PFSK-1 (cell line): ENCODE data around the gene FBXO42.

Experiments used
- FOXP2 ChIP-seq: optimal IDR thresholded peaks from 2 replicates; pipeline ENCODE3; 2011; ENCODE audit warnings: borderline replicate concordance, control low read depth, inconsistent platforms; ENCODE audit not compliant: insufficient read depth; ENCODE audit errors: extremely low read length, extremely low read depth
- POLR2AphosphoS5 ChIP-seq: IDR thresholded peaks from 2 replicates; pipeline ENCODE4 v1.6.1; 2012; ENCODE audit warnings: low read depth, mild to moderate bottlenecking, control low read depth, low read length, moderate library complexity
- SIN3A ChIP-seq: IDR thresholded peaks from 2 replicates; pipeline ENCODE4 v1.6.1; 2012; ENCODE audit warnings: mild to moderate bottlenecking, low read length, moderate library complexity, borderline replicate concordance; ENCODE audit not compliant: insufficient read depth
- TAF1 ChIP-seq: IDR thresholded peaks from 2 replicates; pipeline ENCODE4 v1.6.1; 2012; ENCODE audit warnings: low read length, control low read depth, borderline replicate concordance; ENCODE audit not compliant: insufficient read depth
- TF ChIP-seq, protein P1 (sequence below), 2 experiments: IDR thresholded peaks; 2 replicates each; pipeline versions ENCODE4 v1.6.1 to v1.8.0; 2011 to 2012; ENCODE audit warnings: low read depth in 2 of 2, low read length in 2 of 2, control low read depth in 1 of 2, inconsistent platforms in 1 of 2, mild to moderate bottlenecking in 1 of 2, moderate library complexity in 1 of 2; ENCODE audit not compliant: insufficient read depth in 1 of 2

Gene FBXO42

DNA sequence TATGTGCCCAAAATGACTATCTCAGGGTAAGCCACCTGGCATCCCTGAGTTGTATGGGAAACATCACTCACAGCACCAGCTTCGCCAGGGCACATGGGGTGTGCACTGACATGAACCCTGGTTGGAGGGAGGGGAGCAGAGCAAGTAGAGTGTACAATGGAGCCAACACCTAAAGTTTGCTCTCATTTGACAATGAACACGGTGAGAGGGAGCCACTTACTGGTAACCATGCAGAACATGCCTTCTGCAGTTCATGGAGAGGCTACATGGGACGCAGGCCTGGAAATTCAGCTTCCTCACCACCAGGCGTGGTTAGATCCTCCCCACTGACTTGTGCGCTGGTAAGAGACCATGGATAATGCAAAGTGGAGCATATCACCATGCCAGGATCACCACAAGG lies 105.3 kb downstream of the FBXO42 start:
- TF ChIP-seq, protein P1, sequence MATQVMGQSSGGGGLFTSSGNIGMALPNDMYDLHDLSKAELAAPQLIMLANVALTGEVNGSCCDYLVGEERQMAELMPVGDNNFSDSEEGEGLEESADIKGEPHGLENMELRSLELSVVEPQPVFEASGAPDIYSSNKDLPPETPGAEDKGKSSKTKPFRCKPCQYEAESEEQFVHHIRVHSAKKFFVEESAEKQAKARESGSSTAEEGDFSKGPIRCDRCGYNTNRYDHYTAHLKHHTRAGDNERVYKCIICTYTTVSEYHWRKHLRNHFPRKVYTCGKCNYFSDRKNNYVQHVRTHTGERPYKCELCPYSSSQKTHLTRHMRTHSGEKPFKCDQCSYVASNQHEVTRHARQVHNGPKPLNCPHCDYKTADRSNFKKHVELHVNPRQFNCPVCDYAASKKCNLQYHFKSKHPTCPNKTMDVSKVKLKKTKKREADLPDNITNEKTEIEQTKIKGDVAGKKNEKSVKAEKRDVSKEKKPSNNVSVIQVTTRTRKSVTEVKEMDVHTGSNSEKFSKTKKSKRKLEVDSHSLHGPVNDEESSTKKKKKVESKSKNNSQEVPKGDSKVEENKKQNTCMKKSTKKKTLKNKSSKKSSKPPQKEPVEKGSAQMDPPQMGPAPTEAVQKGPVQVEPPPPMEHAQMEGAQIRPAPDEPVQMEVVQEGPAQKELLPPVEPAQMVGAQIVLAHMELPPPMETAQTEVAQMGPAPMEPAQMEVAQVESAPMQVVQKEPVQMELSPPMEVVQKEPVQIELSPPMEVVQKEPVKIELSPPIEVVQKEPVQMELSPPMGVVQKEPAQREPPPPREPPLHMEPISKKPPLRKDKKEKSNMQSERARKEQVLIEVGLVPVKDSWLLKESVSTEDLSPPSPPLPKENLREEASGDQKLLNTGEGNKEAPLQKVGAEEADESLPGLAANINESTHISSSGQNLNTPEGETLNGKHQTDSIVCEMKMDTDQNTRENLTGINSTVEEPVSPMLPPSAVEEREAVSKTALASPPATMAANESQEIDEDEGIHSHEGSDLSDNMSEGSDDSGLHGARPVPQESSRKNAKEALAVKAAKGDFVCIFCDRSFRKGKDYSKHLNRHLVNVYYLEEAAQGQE (IDR thresholded peaks at IDR 0.05; ENCODE audit: insufficient read depth in 1 of 2, low read depth in 2 of 2, low read length in 2 of 2), result no peak

DNA sequence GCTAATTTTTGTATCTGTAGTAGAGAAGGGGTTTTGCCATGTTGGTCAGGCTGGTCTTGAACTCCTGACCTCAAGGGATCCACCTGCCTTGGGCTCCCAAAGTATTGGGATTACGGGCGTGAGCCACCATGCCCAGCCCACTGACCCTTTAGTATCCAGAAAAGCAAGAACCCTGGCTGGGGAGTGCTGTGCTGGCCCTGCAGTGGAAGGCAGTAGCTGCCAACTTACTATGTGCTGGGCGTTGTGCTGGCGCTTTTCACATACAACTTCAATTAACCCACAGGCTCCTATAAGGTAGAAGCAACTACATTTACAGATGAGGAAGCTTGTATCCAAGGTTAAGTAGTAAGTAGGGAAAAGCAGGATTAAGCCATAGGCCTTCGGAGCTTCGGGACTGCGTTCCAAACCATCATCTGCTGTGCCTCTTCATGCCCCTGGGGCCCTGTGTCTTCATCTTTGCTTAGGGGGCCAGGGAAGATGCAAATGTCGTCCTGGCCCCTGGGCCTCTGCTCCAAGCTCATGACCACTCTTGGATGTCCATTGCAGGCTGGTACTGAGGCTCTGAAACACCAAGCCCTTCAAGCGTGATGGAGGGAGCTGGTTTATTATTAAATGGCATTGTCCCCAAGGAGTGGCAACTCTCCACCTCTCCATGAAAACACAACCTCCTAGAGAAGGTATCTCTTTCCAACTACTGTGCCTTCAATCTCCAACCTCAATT lies 106.6 kb downstream of the FBXO42 start:
- TF ChIP-seq, protein P1 (IDR thresholded peaks at IDR 0.05; ENCODE audit: insufficient read depth in 1 of 2, low read depth in 2 of 2, low read length in 2 of 2), result no peak
- TF ChIP-seq TAF1 (no peak), SIN3A (no peak), POLR2AphosphoS5 (no peak), FOXP2 (no peak)

- no peak for TF ChIP-seq POLR2AphosphoS5
- TF ChIP-seq, protein P1 (IDR thresholded peaks at IDR 0.05; ENCODE audit: insufficient read depth in 1 of 2, low read depth in 2 of 2, low read length in 2 of 2), result no peak
- TF ChIP-seq FOXP2, result no peak
- no peak for TF ChIP-seq TAF1
- no peak for TF ChIP-seq SIN3A
Measured at GRCh38 chr1:16244650-16245285, 107.5 kb downstream of the FBXO42 start.

- TF ChIP-seq POLR2AphosphoS5 (no peak), FOXP2 (no peak), SIN3A (no peak), TAF1 (no peak)
- TF ChIP-seq, protein P1 (IDR thresholded peaks at IDR 0.05; ENCODE audit: insufficient read depth in 1 of 2, low read depth in 2 of 2, low read length in 2 of 2), result no peak
Measured at GRCh38 chr1:16243936-16244649, 108.2 kb downstream of the FBXO42 start.
